HCT116 (cell line): ENCODE results near the gene GNGT2.

Experiments
- CTCF ChIP-seq, 3 experiments: fragments of 200-600 bp in 1 of 3; sonication (generic) in 1 of 3; IDR thresholded peaks in 2 of 3; conservative IDR thresholded peaks in 1 of 3; 2 replicates each; pipeline ENCODE4 v1.5.1; 2012 to 2017; ENCODE audit warnings: low read depth in 2 of 3, low read length in 2 of 3, antibody characterized with exemption in 1 of 3, borderline replicate concordance in 1 of 3, control low read depth in 1 of 3, mild to moderate bottlenecking in 1 of 3, mixed read lengths in 1 of 3, mixed run types in 1 of 3, moderate library complexity in 1 of 3; ENCODE audit not compliant: insufficient read depth in 1 of 3
- EZH2 ChIP-seq: fragments of 200-600 bp; sonication (generic); IDR thresholded peaks from 2 replicates; pipeline ENCODE4 v1.6.1; 2017; ENCODE audit warnings: antibody characterized with exemption, mixed run types
- EZH2phosphoT487 ChIP-seq: fragments of 200-600 bp; IDR thresholded peaks from 2 replicates; pipeline ENCODE4 v1.6.1; 2018; ENCODE audit warnings: antibody characterized with exemption, borderline replicate concordance
- POLR2A ChIP-seq: IDR thresholded peaks from 2 replicates; pipeline ENCODE4 v1.7.0; 2011; ENCODE audit warnings: borderline replicate concordance; ENCODE audit not compliant: insufficient read depth, insufficient read length; ENCODE audit errors: extremely low read depth
- RAD21 ChIP-seq: IDR thresholded peaks from 2 replicates; pipeline ENCODE4 v1.6.1; 2012; ENCODE audit warnings: low read depth, mild to moderate bottlenecking
- REST ChIP-seq: IDR thresholded peaks from 2 replicates; pipeline ENCODE4 v1.6.1; 2012; ENCODE audit warnings: low read depth
- ZBTB33 ChIP-seq: IDR thresholded peaks from 2 replicates; pipeline ENCODE4 v1.6.1; 2011; ENCODE audit warnings: mild to moderate bottlenecking, low read length, moderate library complexity; ENCODE audit not compliant: insufficient replicate concordance; ENCODE audit errors: extremely low read depth

- TF ChIP-seq RAD21 (no peak), CTCF (IDR thresholded peaks at IDR 0.05 in 2 of 3, conservative IDR thresholded peaks at IDR 0.05 in 1 of 3; ENCODE audit: borderline replicate concordance in 1 of 3, insufficient read depth in 1 of 3, low read depth in 2 of 3, low read length in 2 of 3) (no peak), EZH2 (no peak), EZH2phosphoT487 (no peak), REST (no peak), POLR2A (no peak), ZBTB33 (no peak)
These were observed 3.0 kb upstream of the GNGT2 start for GRCh38 chr17:49213399-49213798.
